Measurements from ENCODE around the gene CPSF7.

DNA sequence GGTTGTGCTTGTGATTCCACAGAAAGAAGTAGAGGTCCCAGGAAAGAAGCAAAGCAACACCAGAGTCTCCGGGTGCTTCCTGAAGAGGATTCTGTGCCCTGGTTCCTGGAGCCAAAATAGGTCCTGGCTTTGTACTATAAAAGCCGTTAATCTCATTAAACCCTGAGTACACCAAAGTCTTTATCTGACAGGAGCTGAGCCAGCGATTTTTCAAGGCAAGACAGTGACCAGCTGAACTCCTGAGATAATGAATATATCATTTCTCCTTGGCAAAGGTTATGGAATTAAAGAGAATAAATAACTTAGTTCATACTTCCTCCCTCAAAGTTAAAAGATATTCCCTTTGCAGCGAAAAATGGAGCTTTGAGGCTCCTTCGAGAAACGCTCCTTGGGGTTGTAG is 62.4 kb downstream of the CPSF7 start:
- TF ChIP-seq RBBP5 (conservative IDR thresholded peaks at IDR 0.05) (no peak), ZZZ3 (IDR thresholded peaks at IDR 0.05; ENCODE audit: control insufficient read depth, insufficient read length, low read depth) (no peak), ZNF384 (IDR thresholded peaks at IDR 0.05; ENCODE audit: borderline replicate concordance, low read depth, low read length) (no peak), FOXM1 (IDR thresholded peaks at IDR 0.05; ENCODE audit: low read depth, low read length) (no peak), EZH2 (IDR thresholded peaks at IDR 0.05; ENCODE audit: borderline replicate concordance, control insufficient read depth, low read depth, low read length) (no peak), ETV6 (conservative IDR thresholded peaks at IDR 0.05 in 1 of 2, IDR thresholded peaks at IDR 0.05 in 1 of 2; ENCODE audit: borderline replicate concordance in 1 of 2, low read depth in 1 of 2) (no peak), CHD1 (IDR thresholded peaks at IDR 0.05; ENCODE audit: low read depth, low read length) (no peak), GATAD2B (conservative IDR thresholded peaks at IDR 0.05; ENCODE audit: low read depth) (no peak), EP300 (IDR thresholded peaks at IDR 0.05; ENCODE audit: borderline replicate concordance in 1 of 2, control insufficient read depth in 1 of 2, low read depth in 2 of 2, low read length in 2 of 2) (no peak)
- TF ChIP-seq, protein P1, sequence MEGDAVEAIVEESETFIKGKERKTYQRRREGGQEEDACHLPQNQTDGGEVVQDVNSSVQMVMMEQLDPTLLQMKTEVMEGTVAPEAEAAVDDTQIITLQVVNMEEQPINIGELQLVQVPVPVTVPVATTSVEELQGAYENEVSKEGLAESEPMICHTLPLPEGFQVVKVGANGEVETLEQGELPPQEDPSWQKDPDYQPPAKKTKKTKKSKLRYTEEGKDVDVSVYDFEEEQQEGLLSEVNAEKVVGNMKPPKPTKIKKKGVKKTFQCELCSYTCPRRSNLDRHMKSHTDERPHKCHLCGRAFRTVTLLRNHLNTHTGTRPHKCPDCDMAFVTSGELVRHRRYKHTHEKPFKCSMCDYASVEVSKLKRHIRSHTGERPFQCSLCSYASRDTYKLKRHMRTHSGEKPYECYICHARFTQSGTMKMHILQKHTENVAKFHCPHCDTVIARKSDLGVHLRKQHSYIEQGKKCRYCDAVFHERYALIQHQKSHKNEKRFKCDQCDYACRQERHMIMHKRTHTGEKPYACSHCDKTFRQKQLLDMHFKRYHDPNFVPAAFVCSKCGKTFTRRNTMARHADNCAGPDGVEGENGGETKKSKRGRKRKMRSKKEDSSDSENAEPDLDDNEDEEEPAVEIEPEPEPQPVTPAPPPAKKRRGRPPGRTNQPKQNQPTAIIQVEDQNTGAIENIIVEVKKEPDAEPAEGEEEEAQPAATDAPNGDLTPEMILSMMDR (IDR thresholded peaks at IDR 0.05 in 2 of 3, conservative IDR thresholded peaks at IDR 0.05 in 1 of 3; ENCODE audit: control insufficient read depth in 2 of 3, extremely low read depth in 1 of 3, insufficient read depth in 1 of 3, low read depth in 3 of 3, low read length in 3 of 3) = no peak
